ENCODE results near the gene MTERF2.

DNA sequence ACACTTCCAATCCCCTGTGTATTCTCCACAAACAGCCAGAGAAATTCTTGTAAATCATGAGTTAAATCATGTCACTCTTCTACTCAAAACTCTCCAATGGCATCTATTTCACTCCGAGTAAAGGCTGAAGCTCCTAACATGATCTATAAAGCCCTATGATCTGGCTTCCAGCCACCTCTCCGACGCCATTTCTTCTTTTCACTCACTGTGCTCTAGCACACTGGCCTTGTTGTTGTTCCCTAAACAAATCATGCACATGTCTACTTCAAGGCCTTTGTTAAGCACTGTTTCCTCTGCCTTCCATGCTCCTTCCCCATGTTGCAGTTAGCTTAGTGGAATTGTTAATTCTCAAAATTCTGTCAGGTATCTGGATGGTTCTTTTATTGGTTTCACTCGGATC, 30.1 kb upstream of the MTERF2 start:
- TF ChIP-seq SMC3 (IDR thresholded peaks at IDR 0.05; ENCODE audit: borderline replicate concordance, low read length) = no peak
- TF ChIP-seq, protein P1, sequence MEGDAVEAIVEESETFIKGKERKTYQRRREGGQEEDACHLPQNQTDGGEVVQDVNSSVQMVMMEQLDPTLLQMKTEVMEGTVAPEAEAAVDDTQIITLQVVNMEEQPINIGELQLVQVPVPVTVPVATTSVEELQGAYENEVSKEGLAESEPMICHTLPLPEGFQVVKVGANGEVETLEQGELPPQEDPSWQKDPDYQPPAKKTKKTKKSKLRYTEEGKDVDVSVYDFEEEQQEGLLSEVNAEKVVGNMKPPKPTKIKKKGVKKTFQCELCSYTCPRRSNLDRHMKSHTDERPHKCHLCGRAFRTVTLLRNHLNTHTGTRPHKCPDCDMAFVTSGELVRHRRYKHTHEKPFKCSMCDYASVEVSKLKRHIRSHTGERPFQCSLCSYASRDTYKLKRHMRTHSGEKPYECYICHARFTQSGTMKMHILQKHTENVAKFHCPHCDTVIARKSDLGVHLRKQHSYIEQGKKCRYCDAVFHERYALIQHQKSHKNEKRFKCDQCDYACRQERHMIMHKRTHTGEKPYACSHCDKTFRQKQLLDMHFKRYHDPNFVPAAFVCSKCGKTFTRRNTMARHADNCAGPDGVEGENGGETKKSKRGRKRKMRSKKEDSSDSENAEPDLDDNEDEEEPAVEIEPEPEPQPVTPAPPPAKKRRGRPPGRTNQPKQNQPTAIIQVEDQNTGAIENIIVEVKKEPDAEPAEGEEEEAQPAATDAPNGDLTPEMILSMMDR (IDR thresholded peaks at IDR 0.05 in 2 of 3, conservative IDR thresholded peaks at IDR 0.05 in 1 of 3; ENCODE audit: control insufficient read depth in 2 of 3, extremely low read depth in 1 of 3, insufficient read depth in 1 of 3, low read depth in 3 of 3, low read length in 3 of 3) = no peak
- TF ChIP-seq POLR2A (IDR thresholded peaks at IDR 0.05; ENCODE audit: low read depth, low read length) = no peak
- TF ChIP-seq EZH2 (IDR thresholded peaks at IDR 0.05; ENCODE audit: borderline replicate concordance, control insufficient read depth, low read depth, low read length) = no peak

Data from GM12878 (cell line).